ENCODE results near the gene ARHGAP22.

ARHGAP22 gene

DNA sequence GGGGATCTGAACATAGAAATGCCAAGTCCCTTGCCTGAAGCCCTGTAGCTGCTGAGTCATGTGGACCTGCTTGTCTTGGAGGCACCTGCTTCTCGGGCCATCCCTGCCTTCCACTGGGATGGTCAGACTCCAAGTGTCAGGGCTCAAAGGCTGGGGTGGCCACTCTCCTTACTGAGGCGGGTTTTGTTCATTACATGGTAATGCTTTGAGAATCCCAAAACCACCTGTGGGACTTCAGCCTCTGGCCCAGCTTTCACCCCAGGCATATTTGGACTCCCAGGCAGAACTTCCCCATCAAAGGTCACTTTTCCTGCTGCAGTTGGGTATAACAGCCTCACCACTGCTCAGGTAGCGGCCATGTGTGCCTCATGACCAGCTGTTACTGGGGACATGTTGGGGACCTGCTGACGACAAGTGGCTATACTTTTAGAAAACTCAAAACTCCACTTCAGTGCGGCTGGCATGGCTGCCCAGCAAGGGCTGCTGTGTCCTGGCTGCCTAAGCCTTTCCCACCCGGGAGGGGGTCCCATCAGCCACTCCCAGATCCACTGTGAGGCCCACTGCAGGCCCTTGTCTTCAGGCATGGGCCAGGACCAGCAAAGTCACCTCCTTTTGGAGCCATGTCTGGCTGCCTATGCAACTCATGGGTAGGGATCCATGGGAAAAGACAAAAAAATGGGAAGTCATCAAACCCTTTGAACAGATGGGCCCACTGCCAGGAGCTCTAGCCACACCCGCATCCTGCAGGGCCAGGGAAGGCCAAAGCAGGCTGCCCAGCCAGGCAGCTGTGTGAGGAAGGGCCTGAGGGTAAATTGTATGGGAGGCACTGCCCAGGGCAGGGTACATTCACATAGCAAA lies 96.7 kb downstream of the ARHGAP22 start:
- TF ChIP-seq, protein P1, sequence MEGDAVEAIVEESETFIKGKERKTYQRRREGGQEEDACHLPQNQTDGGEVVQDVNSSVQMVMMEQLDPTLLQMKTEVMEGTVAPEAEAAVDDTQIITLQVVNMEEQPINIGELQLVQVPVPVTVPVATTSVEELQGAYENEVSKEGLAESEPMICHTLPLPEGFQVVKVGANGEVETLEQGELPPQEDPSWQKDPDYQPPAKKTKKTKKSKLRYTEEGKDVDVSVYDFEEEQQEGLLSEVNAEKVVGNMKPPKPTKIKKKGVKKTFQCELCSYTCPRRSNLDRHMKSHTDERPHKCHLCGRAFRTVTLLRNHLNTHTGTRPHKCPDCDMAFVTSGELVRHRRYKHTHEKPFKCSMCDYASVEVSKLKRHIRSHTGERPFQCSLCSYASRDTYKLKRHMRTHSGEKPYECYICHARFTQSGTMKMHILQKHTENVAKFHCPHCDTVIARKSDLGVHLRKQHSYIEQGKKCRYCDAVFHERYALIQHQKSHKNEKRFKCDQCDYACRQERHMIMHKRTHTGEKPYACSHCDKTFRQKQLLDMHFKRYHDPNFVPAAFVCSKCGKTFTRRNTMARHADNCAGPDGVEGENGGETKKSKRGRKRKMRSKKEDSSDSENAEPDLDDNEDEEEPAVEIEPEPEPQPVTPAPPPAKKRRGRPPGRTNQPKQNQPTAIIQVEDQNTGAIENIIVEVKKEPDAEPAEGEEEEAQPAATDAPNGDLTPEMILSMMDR (conservative IDR thresholded peaks at IDR 0.05; ENCODE audit: low read depth, low read length): no peak
- no peak for DNase-seq (ENCODE audit: low read depth)
- H3K4me3 ChIP-seq (ENCODE audit: low read length): no peak overlapping the region

DNA sequence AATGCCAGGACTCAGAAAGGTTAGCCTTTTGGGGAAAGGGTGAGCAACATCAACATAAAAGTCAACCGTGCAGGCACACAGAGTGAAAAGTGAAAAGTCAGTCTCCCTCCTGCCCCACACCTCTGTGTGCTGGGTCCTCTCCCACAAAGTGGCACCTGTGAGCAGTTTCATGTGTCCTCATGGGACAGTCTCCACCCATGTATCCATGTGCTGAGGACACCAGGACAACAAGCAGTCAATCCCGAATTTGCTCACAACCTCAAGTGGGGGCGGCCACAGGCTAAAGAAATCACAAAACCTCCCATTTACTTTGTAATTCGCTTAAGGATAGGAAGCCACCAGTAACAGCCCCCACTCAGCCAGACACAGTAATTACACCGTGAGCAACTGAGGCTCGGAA lies 97.4 kb downstream of the ARHGAP22 start:
- DNase-seq (ENCODE audit: low read depth): no peak
- TF ChIP-seq, protein P1 (conservative IDR thresholded peaks at IDR 0.05; ENCODE audit: low read depth, low read length): no peak
- H3K4me3 ChIP-seq (ENCODE audit: low read length): no peak overlapping the region

DNA sequence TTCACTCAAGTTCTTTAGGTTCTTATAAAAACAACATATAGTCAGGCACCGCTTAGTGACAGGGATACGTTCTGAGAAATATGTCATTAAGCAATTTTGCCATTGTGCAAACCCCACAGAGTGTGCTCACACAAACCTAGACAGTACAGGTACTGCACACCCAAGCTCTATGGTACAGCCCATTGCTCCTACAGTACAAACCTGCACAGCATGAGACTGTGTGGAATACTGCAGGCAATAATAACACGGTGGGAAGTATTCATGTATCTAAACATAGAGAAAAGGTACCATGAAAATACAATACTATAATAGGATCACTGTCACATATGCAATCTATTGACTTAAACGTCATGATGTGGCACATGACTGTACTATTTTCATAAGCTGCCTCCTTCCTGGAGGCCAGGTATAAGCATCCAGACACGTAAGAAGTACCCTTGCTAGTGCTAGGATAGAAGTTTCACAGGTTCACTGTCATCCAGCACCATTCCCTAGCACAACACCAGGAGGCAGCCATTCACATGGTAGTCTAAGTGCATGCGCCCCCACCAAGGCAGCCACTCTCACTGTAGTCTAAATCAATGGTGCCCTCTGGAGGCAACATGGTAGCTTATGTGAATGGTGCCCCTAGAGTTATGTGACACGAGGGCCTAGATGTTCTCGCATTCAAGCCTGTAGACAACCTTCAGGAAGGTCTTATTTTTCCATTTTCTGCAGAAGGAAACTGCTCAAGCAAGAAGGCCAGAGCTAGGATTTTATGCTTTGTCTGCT lies 98.5 kb downstream of the ARHGAP22 start:
- no peak for DNase-seq (ENCODE audit: low read depth)
- TF ChIP-seq, protein P1 (conservative IDR thresholded peaks at IDR 0.05; ENCODE audit: low read depth, low read length): peak; percentile 31
- no peak overlapping the region for H3K4me3 ChIP-seq (ENCODE audit: low read length)

DNA sequence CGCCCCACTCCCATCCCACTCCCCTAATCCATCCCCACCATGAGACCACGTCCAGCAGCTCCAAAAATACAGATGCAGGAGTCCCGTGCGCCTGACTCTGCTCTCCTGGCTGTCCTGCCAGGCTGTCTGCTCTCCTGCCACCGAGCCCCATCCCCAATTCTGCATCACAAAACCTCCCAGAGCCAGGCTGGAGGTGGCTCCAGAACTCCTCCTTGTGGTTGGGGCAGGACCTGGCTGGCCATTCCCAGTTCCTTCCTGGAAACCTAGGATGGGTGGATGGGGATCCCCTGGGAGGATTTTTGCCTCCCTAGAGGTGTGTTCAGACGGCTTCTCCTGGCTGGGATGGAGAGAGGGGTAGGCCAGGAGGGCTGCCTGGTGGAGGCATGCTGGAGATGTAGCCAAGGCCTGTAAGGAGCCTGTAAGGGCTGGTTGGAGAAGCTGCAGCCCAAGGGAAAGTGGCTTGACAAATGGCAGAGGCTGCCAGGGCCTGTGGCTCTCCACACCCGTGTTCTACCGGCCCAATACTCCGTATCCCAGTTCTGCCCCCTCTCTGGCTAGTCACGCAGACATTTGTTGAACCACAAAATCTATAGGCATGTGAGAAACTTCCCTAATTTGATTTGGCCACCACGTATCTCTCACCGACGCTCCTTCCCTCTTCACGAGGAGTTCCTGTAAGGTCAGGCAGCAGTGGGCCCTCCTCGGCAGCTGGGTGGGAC lies 99.3 kb downstream of the ARHGAP22 start:
- DNase-seq (ENCODE audit: low read depth): no peak
- H3K4me3 ChIP-seq (ENCODE audit: low read length): no peak overlapping the region
- TF ChIP-seq, protein P1 (conservative IDR thresholded peaks at IDR 0.05; ENCODE audit: low read depth, low read length): peak; percentile 36

DNA sequence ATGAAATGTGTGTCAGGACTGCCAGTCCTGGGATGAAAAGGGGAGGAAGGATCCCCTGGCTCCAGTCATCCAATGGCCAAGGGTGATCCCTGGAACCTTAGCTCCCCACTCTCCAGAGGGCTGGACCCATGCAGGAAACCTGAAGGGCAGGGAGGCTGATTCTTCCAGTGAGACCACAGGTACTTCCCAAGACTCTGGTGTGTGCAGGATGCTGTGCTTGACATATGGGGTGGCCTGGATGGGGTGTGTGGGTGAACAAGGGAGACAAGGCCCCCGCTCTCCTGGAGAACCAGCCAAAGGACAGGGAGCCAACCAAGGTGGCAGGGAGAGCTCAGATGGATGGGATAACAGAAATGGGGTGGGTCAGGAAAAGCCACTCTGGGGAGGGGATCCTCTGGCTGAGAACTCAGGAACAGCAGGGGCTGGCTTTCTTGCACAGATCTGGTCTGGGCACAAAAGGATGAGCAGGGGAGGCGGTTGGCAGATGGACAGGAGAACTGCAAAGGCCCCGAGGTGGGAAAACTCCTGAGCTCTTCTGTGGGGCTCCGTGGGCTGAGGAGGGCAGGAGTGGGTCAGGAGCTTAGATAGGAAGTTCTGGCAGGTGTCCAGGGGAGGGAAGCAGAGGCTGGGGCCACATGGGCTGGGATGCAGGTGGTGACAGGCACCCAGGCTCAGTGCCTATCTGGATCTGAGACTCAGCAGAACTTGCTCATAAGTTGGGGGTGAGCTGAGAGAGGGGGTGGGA lies 100.6 kb downstream of the ARHGAP22 start:
- no peak for DNase-seq (ENCODE audit: low read depth)
- TF ChIP-seq, protein P1 (conservative IDR thresholded peaks at IDR 0.05; ENCODE audit: low read depth, low read length): no peak
- H3K4me3 ChIP-seq (ENCODE audit: low read length): no peak overlapping the region

DNA sequence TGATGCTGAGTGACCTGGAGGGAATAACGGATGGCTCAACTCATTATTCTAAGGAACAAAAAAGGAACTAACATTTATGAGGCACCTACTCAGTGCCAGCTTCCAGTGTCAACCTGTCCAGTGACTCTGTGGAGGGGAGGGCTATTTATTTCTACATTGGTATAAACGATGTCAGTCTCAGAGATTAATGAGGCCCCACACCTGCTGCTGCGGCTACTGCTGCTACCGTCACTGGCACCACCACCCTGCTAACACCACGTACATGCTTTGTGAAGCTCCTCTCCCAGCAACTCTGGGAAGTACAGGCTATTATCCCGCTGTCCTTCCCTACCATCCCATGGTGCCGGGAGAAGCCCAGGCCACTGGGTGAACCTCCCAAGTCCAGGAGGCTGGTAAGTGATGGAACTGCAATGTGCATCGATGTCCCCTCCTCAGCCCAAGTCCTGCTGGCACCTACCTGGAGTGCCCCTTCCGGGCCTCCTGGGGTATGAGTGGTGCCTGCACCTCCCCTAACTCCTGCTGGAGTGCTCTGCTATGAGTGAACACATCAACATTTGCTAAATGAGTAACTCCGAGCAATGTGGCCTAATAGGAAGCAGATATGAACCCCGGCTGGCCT lies 101.5 kb downstream of the ARHGAP22 start:
- TF ChIP-seq, protein P1 (conservative IDR thresholded peaks at IDR 0.05; ENCODE audit: low read depth, low read length): no peak
- H3K4me3 ChIP-seq (ENCODE audit: low read length): no peak overlapping the region
- DNase-seq (ENCODE audit: low read depth): no peak
